Neuronal stem cell (in vitro differentiated cells): ENCODE results near the gene NGB.

Experiments used
- DNase-seq: peaks from one replicate; pipeline ENCODE4 v3.0.0-alpha.2; 2013; ENCODE audit warnings: low spot score
- H2AFZ ChIP-seq: one replicate; pipeline ENCODE4 v1.6.1; 2013; ENCODE audit warnings: mild to moderate bottlenecking, low read length, inconsistent platforms
- H2AK5ac ChIP-seq: 2 replicates; pipeline ENCODE4 v1.6.1; 2013; ENCODE audit warnings: low read depth, mild to moderate bottlenecking, inconsistent platforms, low read length, moderate library complexity, mixed read lengths
- H2BK120ac ChIP-seq: 2 replicates; pipeline ENCODE4 v1.6.1; 2013; ENCODE audit warnings: low read depth, mild to moderate bottlenecking, inconsistent platforms, low read length, moderate library complexity, mixed read lengths
- H2BK12ac ChIP-seq: one replicate; pipeline ENCODE4 v1.6.1; 2013; ENCODE audit warnings: low read length, inconsistent platforms
- H2BK15ac ChIP-seq: 2 replicates; pipeline ENCODE4 v1.6.1; 2013; ENCODE audit warnings: mild to moderate bottlenecking, low read length, inconsistent platforms, mixed read lengths
- H2BK5ac ChIP-seq: one replicate; pipeline ENCODE4 v1.6.1; 2013; ENCODE audit warnings: inconsistent platforms, mild to moderate bottlenecking, low read length, moderate library complexity
- H3K14ac ChIP-seq: one replicate; pipeline ENCODE4 v1.6.1; 2013; ENCODE audit warnings: low read length, inconsistent platforms
- H3K18ac ChIP-seq: 2 replicates; pipeline ENCODE4 v1.6.1; 2013; ENCODE audit warnings: low read length, inconsistent platforms
- H3K23ac ChIP-seq: 2 replicates; pipeline ENCODE4 v1.6.1; 2013; ENCODE audit warnings: low read depth, mild to moderate bottlenecking, mixed read lengths, low read length, inconsistent platforms; ENCODE audit not compliant: poor library complexity
- H3K27ac ChIP-seq: replicated peaks from 3 replicates; pipeline ENCODE4 v1.5.1; 2013; ENCODE audit warnings: low read length, inconsistent platforms
- H3K27me3 ChIP-seq, 3 experiments: 2 replicates each; pipeline ENCODE4 v1.6.1; 2013; ENCODE audit warnings: low read length in 3 of 3, mild to moderate bottlenecking in 2 of 3, inconsistent platforms in 1 of 3, low read depth in 1 of 3, mixed read lengths in 1 of 3, moderate library complexity in 1 of 3; ENCODE audit not compliant: control insufficient read depth in 3 of 3, insufficient read depth in 3 of 3
- H3K36me3 ChIP-seq, 2 donors: replicated peaks in 1 of 2; 2 replicates each; pipeline ENCODE4 v1.6.1; 2013; ENCODE audit warnings: low read length in 2 of 2; ENCODE audit not compliant: control insufficient read depth in 2 of 2, insufficient read depth in 2 of 2
- H3K4ac ChIP-seq: 2 replicates; pipeline ENCODE4 v1.6.1; 2013; ENCODE audit warnings: inconsistent platforms, mild to moderate bottlenecking, low read length, moderate library complexity
- H3K4me1 ChIP-seq, 2 donors: 1 replicate in 1 of 2; 2 replicates in 1 of 2; pipeline ENCODE4 v1.6.1; 2013; ENCODE audit warnings: low read length in 2 of 2, low read depth in 1 of 2; ENCODE audit not compliant: control insufficient read depth in 2 of 2, insufficient read depth in 1 of 2
- H3K4me2 ChIP-seq: one replicate; pipeline ENCODE4 v1.6.1; 2013; ENCODE audit warnings: mild to moderate bottlenecking, low read length, inconsistent platforms; ENCODE audit not compliant: insufficient read depth, poor library complexity, severe bottlenecking
- H3K4me3 ChIP-seq, 2 donors: 2 replicates each; pipeline ENCODE4 v1.5.1; 2013; ENCODE audit warnings: low read length in 2 of 2, mild to moderate bottlenecking in 2 of 2, inconsistent platforms in 1 of 2, moderate library complexity in 1 of 2
- H3K79me1 ChIP-seq: one replicate; pipeline ENCODE4 v1.6.1; 2013; ENCODE audit warnings: low read depth, mild to moderate bottlenecking, inconsistent platforms, low read length, moderate library complexity
- H3K9ac ChIP-seq: one replicate; pipeline ENCODE4 v1.6.1; 2013; ENCODE audit warnings: mild to moderate bottlenecking, low read depth, low read length, inconsistent platforms; ENCODE audit not compliant: poor library complexity
- H3K9me3 ChIP-seq, 2 donors: replicated peaks in 1 of 2; 2 replicates each; pipeline versions ENCODE3 to v1.6.1; 2013; ENCODE audit warnings: low read length in 2 of 2, mild to moderate bottlenecking in 2 of 2, inconsistent platforms in 1 of 2, low read depth in 1 of 2, mixed read lengths in 1 of 2, moderate library complexity in 1 of 2; ENCODE audit not compliant: control insufficient read depth in 2 of 2, insufficient read depth in 1 of 2
- H4K8ac ChIP-seq: one replicate; pipeline ENCODE4 v1.6.1; 2013; ENCODE audit warnings: low read depth, mild to moderate bottlenecking, inconsistent platforms, low read length, moderate library complexity
- H4K91ac ChIP-seq: one replicate; pipeline ENCODE4 v1.6.1; 2013; ENCODE audit warnings: low read length, low read depth, mild to moderate bottlenecking, inconsistent platforms; ENCODE audit not compliant: poor library complexity
- WGBS, 2 donors: extraction: QIAGEN DNeasy Blood & Tissue Kit; methylation state at CpG; one replicate each; pipeline ENCODE4 v1.1.7; 2013; ENCODE audit warnings: missing lambda C conversion rate in 2 of 2, mixed read lengths in 1 of 2; ENCODE audit not compliant: insufficient read length in 2 of 2, insufficient replicate concordance in 1 of 2; ENCODE audit errors: extremely low coverage in 2 of 2; 5-methylcytosine and 5-hydroxymethylcytosine counted together

The NGB gene

DNA sequence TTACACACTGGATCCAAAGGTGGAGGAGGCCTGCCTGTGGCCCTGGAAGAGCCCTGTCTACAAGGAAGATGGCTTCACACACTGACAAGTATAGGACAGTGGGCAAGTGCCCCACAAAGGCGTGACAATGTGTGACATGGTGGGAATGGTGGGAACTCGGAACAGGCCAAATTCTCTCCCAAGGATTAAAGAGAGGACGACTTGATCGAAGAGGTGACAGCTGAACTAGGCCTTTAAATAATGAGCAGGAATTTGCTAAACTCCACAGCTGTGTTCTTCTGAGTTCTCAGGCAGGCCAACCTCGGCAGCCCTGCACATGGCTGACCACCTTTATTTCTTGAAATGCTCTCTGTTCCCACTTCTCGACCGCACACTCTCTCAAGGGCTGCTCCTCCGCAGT, 25.9 kb upstream of the NGB start:
- Histone ChIP-seq H3K27me3 (no peaks in the 10 kb centered on the region), H3K27ac (no peak overlapping the region), H3K4me1 (peaks cover 0 to 6% of the 10 kb centered on the region in 2 donors), H4K91ac (no peak overlapping the region), H2BK5ac (no peak overlapping the region), H3K79me1 (peaks cover 4% of the 10 kb centered on the region), H3K23ac (no peak overlapping the region), H3K36me3 (peaks cover 16 to 83% of the 10 kb centered on the region in 2 donors), H2BK15ac (no peak overlapping the region), H3K14ac (no peak overlapping the region), H4K8ac (no peak overlapping the region), H2BK12ac (no peak overlapping the region), H3K4ac (no peak overlapping the region), H3K4me3 (no peak overlapping the region), H3K9me3 (no peaks in the 10 kb centered on the region), H2AFZ (no peak overlapping the region), H3K18ac (no peak overlapping the region), H2AK5ac (no peak overlapping the region), H3K9ac (no peak overlapping the region), H3K4me2 (no peak overlapping the region), H2BK120ac (no peak overlapping the region)
- DNase-seq = no peak
- no CpG with 5 or more reads among the region's 8 CpGs for WGBS, 2 donors

DNA sequence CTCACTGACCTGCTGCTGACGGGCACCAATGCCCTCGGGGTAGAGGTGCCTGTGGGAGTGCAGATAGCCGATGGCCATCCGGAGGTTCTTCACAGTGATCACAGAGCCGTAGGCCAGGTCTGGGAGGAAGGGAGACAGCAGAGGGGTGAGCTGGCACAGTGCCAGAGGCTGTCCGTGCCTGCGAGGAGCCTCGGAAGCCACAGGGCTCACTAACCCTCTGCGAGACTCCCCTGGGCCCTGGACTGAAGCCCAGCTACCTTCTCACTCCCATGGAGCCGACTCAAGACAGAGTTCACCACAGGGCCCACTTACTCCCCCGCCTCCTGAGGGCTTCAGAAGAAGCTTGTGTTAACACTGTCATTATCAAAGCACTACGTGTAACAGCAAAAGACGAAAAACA, 25.1 kb upstream of the NGB start:
- peaks cover 0 to under 1% of the 10 kb centered on the region in 2 donors for H3K4me1 ChIP-seq
- H3K27me3 ChIP-seq = no peaks in the 10 kb centered on the region
- H3K27ac ChIP-seq = no peak overlapping the region
- H3K4me3 ChIP-seq = no peak overlapping the region
- no peak overlapping the region for H3K18ac ChIP-seq
- H3K14ac ChIP-seq = no peak overlapping the region
- no peak overlapping the region for H2BK12ac ChIP-seq
- H3K9me3 ChIP-seq = no peaks in the 10 kb centered on the region
- no peak for DNase-seq
- no peak overlapping the region for H3K4ac ChIP-seq
- H3K4me2 ChIP-seq = no peak overlapping the region
- H2AK5ac ChIP-seq = no peak overlapping the region
- H3K36me3 ChIP-seq = peaks cover 15 to 79% of the 10 kb centered on the region in 2 donors
- H2BK15ac ChIP-seq = no peak overlapping the region
- no peak overlapping the region for H3K9ac ChIP-seq
- no peak overlapping the region for H2AFZ ChIP-seq
- no peak overlapping the region for H4K91ac ChIP-seq
- WGBS, 2 donors = no CpG with 5 or more reads among the region's 13 CpGs
- H2BK5ac ChIP-seq = no peak overlapping the region
- no peak overlapping the region for H2BK120ac ChIP-seq
- H3K23ac ChIP-seq = no peak overlapping the region
- no peak overlapping the region for H4K8ac ChIP-seq
- peaks cover 4% of the 10 kb centered on the region for H3K79me1 ChIP-seq

DNA sequence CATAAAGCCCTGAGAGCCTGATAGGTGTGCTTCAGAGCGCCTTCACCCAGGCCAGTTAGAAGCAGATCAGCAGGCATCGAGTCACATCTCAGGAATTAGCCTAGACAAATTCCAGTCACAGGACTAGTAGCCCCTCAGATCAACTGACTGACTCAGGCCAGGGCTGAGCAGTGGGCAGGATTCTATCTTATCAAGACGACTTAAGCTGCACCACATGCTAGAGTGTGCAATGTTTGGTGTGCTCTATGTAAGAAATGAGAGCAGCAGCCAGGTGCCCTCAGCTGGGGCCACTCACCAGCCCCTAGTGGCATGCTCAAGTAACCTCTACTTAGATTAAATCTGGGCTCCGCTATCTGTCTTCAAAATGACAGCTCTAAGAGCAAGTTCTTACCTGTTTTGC, 19.7 kb upstream of the NGB start:
- Histone ChIP-seq H2BK120ac (no peak overlapping the region), H3K36me3 (peaks cover 8 to 73% of the 10 kb centered on the region in 2 donors), H3K14ac (no peak overlapping the region), H3K4ac (no peak overlapping the region), H3K27ac (no peak overlapping the region), H3K27me3 (no peaks in the 10 kb centered on the region), H2BK5ac (no peak overlapping the region), H2AFZ (no peak overlapping the region), H3K79me1 (no peaks in the 10 kb centered on the region), H3K9me3 (no peaks in the 10 kb centered on the region), H2BK15ac (no peak overlapping the region), H3K23ac (no peak overlapping the region), H3K4me3 (no peak overlapping the region), H4K91ac (no peak overlapping the region), H3K4me1 (no peaks in the 10 kb centered on the region), H2BK12ac (no peak overlapping the region), H4K8ac (no peak overlapping the region), H3K4me2 (no peak overlapping the region), H2AK5ac (no peak overlapping the region), H3K18ac (no peak overlapping the region), H3K9ac (no peak overlapping the region)
- no peak for DNase-seq
- no CpG with 5 or more reads among the region's 4 CpGs for WGBS, 2 donors

DNA sequence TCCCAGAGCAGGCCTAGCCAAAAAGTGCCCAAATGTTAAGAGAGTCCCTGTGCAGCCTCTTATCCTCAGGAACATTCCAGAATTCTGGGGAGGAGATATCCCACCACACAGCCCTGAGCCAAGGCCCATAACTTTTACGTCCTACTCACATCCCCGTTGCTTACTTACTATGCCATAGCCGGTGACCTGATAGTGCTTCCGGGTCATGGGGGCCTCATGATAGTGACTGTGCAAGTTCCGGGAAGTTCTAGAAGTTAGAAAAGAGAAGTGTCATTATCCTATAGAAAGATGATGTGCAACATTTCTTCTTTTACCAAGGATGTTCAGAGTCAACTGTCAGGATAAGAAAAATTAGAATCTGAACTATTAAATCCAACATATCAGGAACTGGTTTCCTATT, 15.6 kb upstream of the NGB start:
- no peak overlapping the region for H3K23ac ChIP-seq
- H3K4me2 ChIP-seq = no peak overlapping the region
- H3K4me1 ChIP-seq = peaks cover 0 to 16% of the 10 kb centered on the region in 2 donors
- no peak overlapping the region for H4K8ac ChIP-seq
- no peak overlapping the region for H2AFZ ChIP-seq
- H3K27me3 ChIP-seq = no peaks in the 10 kb centered on the region
- H4K91ac ChIP-seq = no peak overlapping the region
- H2BK5ac ChIP-seq = no peak overlapping the region
- no peak overlapping the region for H3K27ac ChIP-seq
- H2BK12ac ChIP-seq = no peak overlapping the region
- H3K9me3 ChIP-seq = no peaks in the 10 kb centered on the region
- H3K4me3 ChIP-seq = no peak overlapping the region
- H2AK5ac ChIP-seq = no peak overlapping the region
- H3K18ac ChIP-seq = no peak overlapping the region
- DNase-seq = no peak
- H3K4ac ChIP-seq = no peak overlapping the region
- no peak overlapping the region for H2BK120ac ChIP-seq
- no peak overlapping the region for H3K14ac ChIP-seq
- no CpG with 5 or more reads among the region's 5 CpGs for WGBS, 2 donors
- H3K36me3 ChIP-seq = peaks cover 15 to 77% of the 10 kb centered on the region in 2 donors
- H3K79me1 ChIP-seq = no peaks in the 10 kb centered on the region
- H2BK15ac ChIP-seq = no peak overlapping the region
- H3K9ac ChIP-seq = no peak overlapping the region
